Parathyroid adenoma (tissue), 2 donors: ENCODE results near the gene CFAP100.

ENCODE experiments used
- H2AFZ ChIP-seq: fragments of 300-600 bp; sonication (generic); one replicate; pipeline ENCODE4 v1.7.0; 2017; ENCODE audit warnings: antibody characterized with exemption, mild to moderate bottlenecking
- H3K27ac ChIP-seq: fragments of 300-600 bp; sonication (generic); one replicate; pipeline ENCODE4 v1.7.0; 2017
- H3K27me3 ChIP-seq: fragments of 300-600 bp; sonication (generic); one replicate; pipeline ENCODE4 v1.7.0; 2017; ENCODE audit warnings: low read length; ENCODE audit not compliant: control insufficient read depth, insufficient read depth
- H3K36me3 ChIP-seq: fragments of 300-600 bp; sonication (generic); one replicate; pipeline ENCODE4 v1.7.0; 2017; ENCODE audit warnings: low read length; ENCODE audit not compliant: control insufficient read depth, insufficient read depth
- H3K4me1 ChIP-seq: fragments of 300-600 bp; sonication (generic); one replicate; pipeline ENCODE4 v1.7.0; 2017; ENCODE audit warnings: control low read depth
- H3K4me2 ChIP-seq: fragments of 300-600 bp; sonication (generic); one replicate; pipeline ENCODE4 v1.7.0; 2017; ENCODE audit warnings: low read length
- H3K4me3 ChIP-seq: fragments of 300-600 bp; sonication (generic); one replicate; pipeline ENCODE4 v1.7.0; 2017; ENCODE audit warnings: low read depth, low read length
- H3K79me2 ChIP-seq: fragments of 300-600 bp; sonication (generic); one replicate; pipeline ENCODE4 v1.7.0; 2017; ENCODE audit warnings: control low read depth
- H3K9ac ChIP-seq: fragments of 300-600 bp; sonication (generic); one replicate; pipeline ENCODE4 v1.7.0; 2017; ENCODE audit warnings: mild to moderate bottlenecking
- H3K9me3 ChIP-seq: fragments of 300-600 bp; sonication (generic); one replicate; pipeline ENCODE4 v1.7.0; 2017; ENCODE audit warnings: low read length; ENCODE audit not compliant: control insufficient read depth
- CTCF ChIP-seq: fragments of 300-600 bp; sonication (generic); IDR thresholded peaks from one replicate; pipeline ENCODE4 v1.7.0; 2017; ENCODE audit warnings: antibody characterized with exemption, mild to moderate bottlenecking
- donor health status: primary hyperparathyroidism.

CFAP100 gene

GRCh38 chr3:126350502-126351085 lies 44.1 kb upstream of the CFAP100 start:
- Histone ChIP-seq H3K9ac (no peak overlapping the region), H3K4me1 (peaks cover 2% of the 10 kb centered on the region)

GRCh38 chr3:126351086-126351770 lies 43.5 kb upstream of the CFAP100 start:
- Histone ChIP-seq H3K4me1 (peaks cover 5% of the 10 kb centered on the region), H3K27me3 (no peaks in the 10 kb centered on the region), H3K27ac (no peak overlapping the region), H3K4me3 (no peak overlapping the region), H2AFZ (no peak overlapping the region), H3K4me2 (no peak overlapping the region), H3K9me3 (no peaks in the 10 kb centered on the region), H3K36me3 (no peaks in the 10 kb centered on the region), H3K79me2 (no peaks in the 10 kb centered on the region), H3K9ac (no peak overlapping the region)
- no peak for TF ChIP-seq CTCF

More at GRCh38 chr3:126350502-126351085, 44.1 kb upstream of the CFAP100 start:
- H3K27ac ChIP-seq = no peak overlapping the region
- no peak overlapping the region for H2AFZ ChIP-seq
- H3K4me3 ChIP-seq = no peak overlapping the region
- no peak for TF ChIP-seq CTCF
- no peaks in the 10 kb centered on the region for H3K79me2 ChIP-seq
- no peaks in the 10 kb centered on the region for H3K9me3 ChIP-seq
- no peaks in the 10 kb centered on the region for H3K27me3 ChIP-seq
- no peak overlapping the region for H3K4me2 ChIP-seq
- no peaks in the 10 kb centered on the region for H3K36me3 ChIP-seq

GRCh38 chr3:126351771-126352475 lies 42.8 kb upstream of the CFAP100 start:
- Histone ChIP-seq H3K4me2 (no peak overlapping the region), H3K36me3 (no peaks in the 10 kb centered on the region), H3K79me2 (no peaks in the 10 kb centered on the region), H3K9me3 (no peaks in the 10 kb centered on the region), H3K27ac (no peak overlapping the region), H3K9ac (no peak overlapping the region), H2AFZ (no peak overlapping the region), H3K4me3 (no peak overlapping the region), H3K4me1 (peaks cover 7% of the 10 kb centered on the region), H3K27me3 (no peaks in the 10 kb centered on the region)
- no peak for TF ChIP-seq CTCF

- no peaks in the 10 kb centered on the region for H3K36me3 ChIP-seq
- no peak for TF ChIP-seq CTCF
- H2AFZ ChIP-seq = no peak overlapping the region
- no peak overlapping the region for H3K9ac ChIP-seq
- no peaks in the 10 kb centered on the region for H3K27me3 ChIP-seq
- no peaks in the 10 kb centered on the region for H3K9me3 ChIP-seq
- H3K27ac ChIP-seq = no peak overlapping the region
- H3K4me1 ChIP-seq = peaks cover 7% of the 10 kb centered on the region
- H3K4me3 ChIP-seq = no peak overlapping the region
- no peak overlapping the region for H3K4me2 ChIP-seq
- H3K79me2 ChIP-seq = no peaks in the 10 kb centered on the region
These were observed 41.9 kb upstream of the CFAP100 start for GRCh38 chr3:126352476-126353454.
